ENCODE results near the gene FERD3L. TPM values are rescaled to one million over a fixed set of nuclear protein-coding genes. Genes with fewer than 3 reads are reported as not detected.

The FERD3L gene
- total and polyA plus RNA-seq, 2 of the 8 experiments (the other 6 are each of a cell fraction or from before 2014, with no cell fraction given), result not detected

DNA sequence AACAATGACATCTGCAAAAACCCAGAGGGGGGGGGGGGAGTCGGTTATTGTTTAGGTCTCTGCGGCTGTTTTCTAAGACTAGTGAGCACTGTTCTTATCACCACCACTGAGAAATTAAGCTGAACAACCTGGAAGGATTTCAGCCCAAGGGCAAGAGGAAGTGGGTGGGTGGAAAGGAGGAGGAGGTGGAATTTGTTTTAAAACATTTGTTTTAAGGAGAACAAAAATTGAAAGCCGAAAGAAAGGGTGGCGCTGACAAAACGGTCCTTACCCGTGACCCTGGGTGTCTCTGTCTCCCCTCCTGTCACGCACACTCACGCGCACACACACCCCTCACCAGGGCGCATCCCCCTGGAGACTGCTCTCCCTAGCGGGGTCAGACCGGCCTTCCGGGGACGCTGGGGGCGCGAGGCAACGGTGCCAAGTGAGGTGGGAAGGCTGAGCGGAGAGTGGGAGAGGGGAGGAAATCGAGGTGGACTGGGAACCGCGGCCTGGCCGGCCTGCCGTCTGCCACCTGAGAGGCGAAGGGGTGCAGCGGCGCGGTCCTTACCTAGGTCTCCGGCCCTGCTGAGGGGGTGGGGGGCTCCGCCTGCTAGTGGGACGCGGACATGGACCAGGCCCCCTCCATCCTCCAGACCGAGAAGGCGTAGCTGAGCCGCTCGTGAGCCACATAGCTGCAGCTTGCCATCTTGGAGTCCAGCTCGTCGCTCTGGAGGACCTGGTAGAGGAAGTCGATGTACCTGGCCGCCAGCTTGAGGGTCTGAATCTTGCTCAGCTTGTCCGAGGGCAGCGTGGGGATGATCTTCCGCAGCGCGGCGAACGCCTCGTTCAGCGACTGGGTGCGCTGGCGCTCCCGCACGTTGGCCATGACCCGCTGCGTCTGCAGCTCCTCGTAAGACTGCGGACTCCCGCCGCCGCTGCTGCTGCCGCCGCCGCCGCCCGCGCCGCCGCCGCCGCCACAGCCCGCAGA lies 28.8 kb downstream of the FERD3L start:
- no peak overlapping the region for H4K91ac ChIP-seq (replicated peaks; ENCODE audit: insufficient read length, low read length)
- CTCF ChIA-PET (ENCODE audit: partially characterized antibody), result interaction anchor here (0.6 to 1.3 kb wide), 6 partner anchors 10 to 608 kb away, joined by 3 to 5 read pairs (median 3); no protein-coding TSS in a partner anchor
- 1% methylated on average over 65 of the region's 70 CpGs; no CpG with 5 or more reads in 1 of the 2 experiments for WGBS, 2 experiments (ENCODE audit: extremely low coverage in 1 of 2, insufficient coverage in 1 of 2, insufficient read length in 1 of 2, insufficient replicate concordance in 2 of 2, low coverage in 1 of 2, low lambda C conversion rate in 2 of 2, missing lambda C conversion rate in 1 of 2)
- POLR2A ChIA-PET (ENCODE audit: partially characterized antibody), result interaction anchor here (0.6 to 4.9 kb wide), 2 partner anchors 9 to 1464 kb away, joined by 4 to 41 read pairs; no protein-coding TSS in a partner anchor
- H3K23me2 ChIP-seq (ENCODE audit: low read depth, low read length), result peaks cover 18% of the 10 kb centered on the region; the same call in 1 of the 2 replicates
- no peak overlapping the region for H2BK120ac ChIP-seq (replicated peaks; ENCODE audit: low read depth, low read length)
- DNase-seq (ENCODE audit: low read depth in 1 of 2, low spot score in 2 of 2) (peak in 1 of 2 experiments; percentile 77), FAIRE-seq (no peak)
- H3K36me3 ChIP-seq (ENCODE audit: control insufficient read depth in 2 of 4, insufficient read depth in 4 of 4, low read length in 3 of 4), result no peaks in the 10 kb centered on the region; a peak in 1 of 8 replicates
- H2AK5ac ChIP-seq (ENCODE audit: low read depth, low read length), result no peak overlapping the region
- peaks cover 65 to 99% (median 89%) of the 10 kb centered on the region in 4 experiments for H3K27me3 ChIP-seq (replicated peaks in 1 of 4; ENCODE audit: control insufficient read depth in 3 of 4, extremely low read depth in 1 of 4, insufficient read depth in 3 of 4, low read length in 3 of 4)
- H4K5ac ChIP-seq (ENCODE audit: insufficient read length, low read depth, low read length), result no peak overlapping the region
- no peak overlapping the region for H3K23ac ChIP-seq (ENCODE audit: insufficient read length)
- H3K9me3 ChIP-seq (ENCODE audit: insufficient read depth in 2 of 2, low read depth in 1 of 2, low read length in 1 of 2), result no peaks in the 10 kb centered on the region
- no peaks in the 10 kb centered on the region for H3K79me2 ChIP-seq (ENCODE audit: control insufficient read depth in 1 of 2, insufficient read depth in 2 of 2, low read length in 2 of 2)
- 0 out of 2 replicates have a peak overlapping the region, but pooled peaks have one; percentile 67 for H2BK20ac ChIP-seq (ENCODE audit: low read length)
- peak overlapping the region in 1 of 4 experiments; percentile 26; a peak in 1 of 7 replicates for H3K9ac ChIP-seq (replicated peaks in 1 of 4; ENCODE audit: extremely low read depth in 1 of 4, low read depth in 3 of 4, low read length in 3 of 4)
- H3K18ac ChIP-seq (ENCODE audit: extremely low read depth, low read length), result no peak overlapping the region
- H3K4me1 ChIP-seq (replicated peaks in 1 of 4; ENCODE audit: control insufficient read depth in 3 of 4, insufficient read depth in 4 of 4, low read length in 3 of 4), result peaks cover 16 to 26% (median 20%) of the 10 kb centered on the region in 4 experiments
- H3K79me1 ChIP-seq (ENCODE audit: low read depth, low read length), result no peaks in the 10 kb centered on the region
- H3K4me3 ChIP-seq (ENCODE audit: extremely low read depth in 1 of 4, insufficient read depth in 2 of 4, low read depth in 3 of 4, low read length in 4 of 4), result peak overlapping the region; percentile 44 to 69 (median 62)
- no peak overlapping the region for H2BK5ac ChIP-seq (ENCODE audit: low read depth, low read length)
- H2AFZ ChIP-seq (ENCODE audit: low read length), result peak overlapping the region; percentile 99; the same call in 1 of the 2 replicates
- H2BK12ac ChIP-seq (ENCODE audit: low read depth, low read length), result peak overlapping the region; percentile 5; the same call in 1 of the 2 replicates
- H2BK15ac ChIP-seq (ENCODE audit: low read length), result no peak overlapping the region; the same call in 1 of the 2 replicates
- H3K14ac ChIP-seq (ENCODE audit: insufficient read length), result no peak overlapping the region
- H4K8ac ChIP-seq (ENCODE audit: extremely low read depth, insufficient read depth, low read length), result no peak overlapping the region; the same call in 1 of the 2 replicates
- H3K4ac ChIP-seq (replicated peaks; ENCODE audit: insufficient read length, low read depth, low read length), result no peak overlapping the region
- H3K27ac ChIP-seq (ENCODE audit: low read depth, low read length), result no peak overlapping the region
- no peak overlapping the region for H3K56ac ChIP-seq (replicated peaks; ENCODE audit: insufficient read length, low read depth, low read length)
- H3K4me2 ChIP-seq (ENCODE audit: insufficient read depth in 1 of 2, low read depth in 2 of 2, low read length in 2 of 2), result peak overlapping the region; percentile 98 to 100
- H4K20me1 ChIP-seq (replicated peaks in 1 of 2; ENCODE audit: control insufficient read depth in 1 of 2, insufficient read depth in 2 of 2, low read length in 2 of 2), result peaks cover 5 to 19% of the 10 kb centered on the region in 2 experiments
- TF ChIP-seq, protein P1, sequence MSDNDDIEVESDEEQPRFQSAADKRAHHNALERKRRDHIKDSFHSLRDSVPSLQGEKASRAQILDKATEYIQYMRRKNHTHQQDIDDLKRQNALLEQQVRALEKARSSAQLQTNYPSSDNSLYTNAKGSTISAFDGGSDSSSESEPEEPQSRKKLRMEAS (IDR thresholded peaks at IDR 0.05), result 0 out of 2 replicates have a peak, but pooled peaks have one; percentile 8
- TF ChIP-seq SP2 (IDR thresholded peaks at IDR 0.05; ENCODE audit: low read length) (no peak), ASH2L (IDR thresholded peaks at IDR 0.05; ENCODE audit: low read length) (peak; percentile 67), JUN (IDR thresholded peaks at IDR 0.05; ENCODE audit: low read depth, low read length) (no peak), KDM4A (IDR thresholded peaks at IDR 0.05; ENCODE audit: low read depth, low read length, severe bottlenecking) (peak; percentile 96), MAFK (IDR thresholded peaks at IDR 0.05; ENCODE audit: low read depth, low read length) (no peak), EZH2 (IDR thresholded peaks at IDR 0.05; ENCODE audit: low read depth, low read length, severe bottlenecking) (peak; percentile 89), POU5F1 (IDR thresholded peaks at IDR 0.05; ENCODE audit: low read depth, low read length) (no peak), POLR2AphosphoS5 (IDR thresholded peaks at IDR 0.05; ENCODE audit: low read depth, low read length) (no peak), SUZ12 (IDR thresholded peaks at IDR 0.05; ENCODE audit: low read length) (peak; percentile 98)

Data from H1 (cell line).